Endometrium (tissue), 2 donors: ENCODE results near the gene LMO1.

Source experiments
- FAIRE-seq: peaks from 2 replicates; lab custom pipeline; 2012; peaks lifted over from hg19 to GRCh38; lab: Jason Lieb, UNC
- donor health status: control.
- donor health status: control.

Gene LMO1

GRCh38 chr11:8263109-8263768, 439 bp downstream of the LMO1 start:
- FAIRE-seq, result no peak

DNA sequence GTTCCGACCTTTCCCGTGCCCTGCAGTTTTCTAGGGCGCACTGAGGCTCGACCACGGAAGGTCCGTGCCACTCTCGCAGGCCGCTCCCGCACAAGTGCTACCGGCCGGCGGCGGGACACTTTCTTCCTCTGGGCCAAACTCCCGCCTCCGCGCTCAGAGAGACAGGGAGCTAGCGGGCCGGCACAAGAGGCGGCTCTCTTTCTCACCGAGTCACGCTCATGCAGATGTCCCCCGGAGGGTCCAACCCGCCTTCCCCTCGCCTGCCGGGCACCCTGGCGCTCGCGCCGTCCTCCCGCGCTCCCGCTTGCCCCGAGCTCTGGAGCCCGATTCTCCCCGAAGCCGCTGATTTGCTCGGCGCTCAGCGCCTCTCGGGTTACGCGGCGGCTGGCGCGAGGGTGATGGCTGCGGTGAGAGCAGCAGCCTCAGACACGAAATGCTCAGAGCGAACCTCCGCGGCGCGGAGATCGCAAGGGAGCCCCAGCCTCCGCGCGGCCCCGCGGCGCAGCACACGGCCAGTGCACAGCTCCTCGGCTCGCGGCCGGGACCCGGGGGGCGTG, 1.0 kb downstream of the LMO1 start:
- no peak for FAIRE-seq

GRCh38 chr11:8261921-8262551, 1.6 kb downstream of the LMO1 start:
- FAIRE-seq, result no peak

- FAIRE-seq, result no peak
Measured at GRCh38 chr11:8261291-8261690, 2.4 kb downstream of the LMO1 start.

- no peak for FAIRE-seq
Measured at GRCh38 chr11:8260202-8260966, 3.3 kb downstream of the LMO1 start.

DNA sequence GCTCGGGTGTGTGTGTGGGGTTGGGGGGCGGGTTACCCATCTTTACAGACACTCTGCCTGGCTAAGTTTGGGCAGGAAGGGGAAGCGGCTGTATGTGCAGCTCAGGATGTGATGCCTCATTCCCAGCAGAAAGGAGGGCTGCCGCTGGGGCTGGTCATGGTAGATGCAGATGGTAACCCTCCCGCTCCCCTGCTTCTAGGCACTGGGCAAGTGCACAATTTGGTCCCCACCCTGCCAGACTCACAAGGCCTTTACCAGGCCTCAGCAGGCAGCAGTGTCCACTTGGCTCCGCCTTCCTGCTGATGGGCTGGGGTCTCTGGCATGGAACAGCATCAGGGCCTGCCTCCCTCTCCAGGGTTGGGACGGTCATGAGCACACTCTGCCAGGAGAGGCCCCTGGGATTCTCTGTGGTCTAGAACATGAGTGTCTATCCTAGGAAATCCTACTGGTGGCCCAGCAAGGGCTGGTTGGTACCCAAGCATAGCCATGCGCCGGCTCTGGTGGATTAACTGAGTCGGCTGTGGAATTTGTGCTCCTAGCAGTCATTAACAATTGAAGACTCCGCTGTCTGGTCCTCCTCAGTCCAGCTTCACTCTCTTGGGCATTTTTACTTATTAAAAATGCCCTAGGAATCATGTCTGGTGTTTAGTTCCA, 4.2 kb downstream of the LMO1 start:
- no peak for FAIRE-seq

DNA sequence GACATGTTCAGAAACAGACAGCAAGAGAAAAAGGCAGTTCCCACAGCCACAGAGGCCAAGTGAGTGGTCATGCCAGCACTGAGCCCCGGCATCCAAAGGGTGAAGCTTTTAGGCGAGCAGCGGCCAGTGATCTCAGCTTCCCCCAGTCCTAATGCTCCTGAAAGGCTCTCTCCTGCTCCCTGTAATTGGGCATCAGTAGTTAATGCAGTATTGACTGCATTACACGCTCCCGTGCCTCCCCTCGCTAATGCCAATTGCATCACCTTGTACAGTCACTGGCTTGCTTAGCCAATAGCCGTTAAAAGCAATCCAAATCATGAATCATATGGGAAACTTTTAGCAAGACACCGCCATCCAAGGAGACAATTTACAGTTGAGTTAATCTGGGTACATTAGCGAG, 4.9 kb downstream of the LMO1 start:
- FAIRE-seq, result no peak

- no peak for FAIRE-seq
Measured at GRCh38 chr11:8258289-8258688, 5.4 kb downstream of the LMO1 start.

GRCh38 chr11:8257003-8257664, 6.5 kb downstream of the LMO1 start:
- FAIRE-seq, result no peak

GRCh38 chr11:8256271-8257002, 7.2 kb downstream of the LMO1 start:
- FAIRE-seq, result no peak

DNA sequence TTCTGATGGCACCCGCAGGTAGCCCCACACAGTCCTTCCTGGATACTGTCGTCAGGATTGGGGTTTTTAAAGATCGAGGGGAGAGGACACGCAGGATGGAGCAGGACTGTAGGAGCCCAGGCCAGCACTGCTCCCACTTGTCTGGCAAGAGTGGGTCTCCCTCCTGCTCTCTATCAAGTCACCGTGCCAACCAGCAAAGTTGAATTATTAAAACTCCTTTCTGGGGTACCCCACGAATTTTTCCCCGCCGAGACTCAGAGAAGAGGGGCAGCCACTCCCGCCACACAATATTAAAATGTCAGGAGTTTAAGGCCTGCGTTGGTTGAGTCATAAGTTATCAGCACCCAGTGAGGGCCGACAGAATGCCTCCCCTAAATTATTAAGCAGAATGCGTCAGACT, 10.1 kb downstream of the LMO1 start:
- FAIRE-seq, result no peak

GRCh38 chr11:8252946-8253345, 10.7 kb downstream of the LMO1 start:
- no peak for FAIRE-seq

GRCh38 chr11:8252388-8252787, 11.3 kb downstream of the LMO1 start:
- no peak for FAIRE-seq

DNA sequence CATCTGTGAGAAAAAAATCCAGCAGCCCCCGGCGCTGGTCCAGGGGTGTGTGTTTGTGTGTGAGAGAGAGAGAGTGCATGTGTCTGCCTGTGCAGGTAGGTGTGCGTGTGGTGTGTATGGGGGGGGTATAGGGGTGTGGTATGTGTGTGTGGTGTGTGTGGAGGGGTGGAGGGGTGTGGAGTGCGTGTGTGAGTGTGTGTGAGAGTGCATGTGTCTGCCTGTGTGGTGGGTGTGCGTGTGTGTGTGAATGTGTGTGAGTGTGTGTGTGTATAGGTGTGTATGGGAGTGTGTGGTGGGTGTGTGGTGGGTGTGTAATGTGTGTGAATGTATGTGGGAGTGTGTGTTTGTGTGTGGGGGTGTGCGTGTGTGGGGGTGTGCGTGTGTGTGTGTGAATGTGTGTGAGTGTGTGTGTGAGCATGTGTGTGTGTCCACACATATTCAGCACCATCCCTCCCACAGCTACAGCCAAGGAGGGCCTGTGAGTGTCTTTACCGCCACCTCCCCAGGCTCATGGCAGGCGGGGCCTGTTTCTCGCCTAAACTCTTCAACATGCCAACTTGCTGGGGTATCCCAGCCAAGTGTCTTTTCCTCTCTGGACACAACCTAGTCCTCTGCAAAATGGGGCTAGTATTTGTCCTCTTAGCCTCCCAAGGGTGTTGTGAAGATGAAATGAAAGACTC, 11.9 kb downstream of the LMO1 start:
- FAIRE-seq, result no peak

DNA sequence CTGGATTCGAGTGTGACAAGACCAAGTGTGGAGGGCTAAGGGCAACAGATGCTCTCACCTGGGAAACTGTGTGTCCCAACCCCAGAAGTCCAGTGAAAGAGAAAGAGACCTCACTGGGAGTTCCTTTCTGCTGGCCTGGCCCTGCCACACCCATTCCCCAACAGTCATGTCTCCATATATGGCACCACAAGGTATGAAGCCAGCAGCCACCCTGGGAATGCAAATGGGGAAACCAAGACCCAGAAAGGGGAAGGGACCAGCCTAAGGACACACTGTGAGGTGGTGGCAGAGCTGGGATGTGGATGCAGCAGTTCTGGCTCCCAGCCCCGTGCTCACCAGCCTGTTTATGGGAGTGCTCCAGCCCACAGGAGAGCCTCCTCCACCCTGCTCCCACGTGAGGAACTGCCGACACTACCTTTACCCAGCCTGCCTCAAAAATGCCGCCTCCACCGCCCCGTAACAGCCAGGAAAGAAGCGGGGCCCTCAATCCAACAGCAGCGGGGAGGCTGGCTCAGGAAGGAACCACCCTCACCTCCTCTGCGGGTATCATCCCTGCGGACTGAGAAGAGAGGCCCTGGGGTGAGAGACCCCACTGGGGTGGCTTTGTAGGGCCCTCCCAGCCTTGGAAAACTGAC, 12.6 kb downstream of the LMO1 start:
- FAIRE-seq, result no peak

- no peak for FAIRE-seq
Measured at GRCh38 chr11:8250434-8250833, 13.2 kb downstream of the LMO1 start.

DNA sequence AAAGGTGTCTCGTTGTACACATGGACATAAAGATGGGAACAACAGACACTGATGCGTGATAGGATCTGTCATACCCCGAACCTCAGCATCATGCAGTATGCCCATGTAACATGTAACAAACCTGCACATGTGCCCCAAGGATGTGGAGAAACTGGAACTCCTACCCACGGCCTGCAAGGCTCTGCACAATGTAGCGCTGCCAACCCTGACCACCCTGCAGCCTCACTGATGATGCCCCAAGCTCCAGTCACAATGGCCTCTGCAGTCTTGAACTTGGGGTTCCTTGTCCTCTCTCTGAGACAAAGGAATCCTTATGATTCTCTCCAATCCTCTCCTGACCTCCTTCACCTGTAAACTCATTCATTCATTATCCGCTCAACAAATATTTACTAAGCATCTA, 14.2 kb downstream of the LMO1 start:
- FAIRE-seq, result no peak

DNA sequence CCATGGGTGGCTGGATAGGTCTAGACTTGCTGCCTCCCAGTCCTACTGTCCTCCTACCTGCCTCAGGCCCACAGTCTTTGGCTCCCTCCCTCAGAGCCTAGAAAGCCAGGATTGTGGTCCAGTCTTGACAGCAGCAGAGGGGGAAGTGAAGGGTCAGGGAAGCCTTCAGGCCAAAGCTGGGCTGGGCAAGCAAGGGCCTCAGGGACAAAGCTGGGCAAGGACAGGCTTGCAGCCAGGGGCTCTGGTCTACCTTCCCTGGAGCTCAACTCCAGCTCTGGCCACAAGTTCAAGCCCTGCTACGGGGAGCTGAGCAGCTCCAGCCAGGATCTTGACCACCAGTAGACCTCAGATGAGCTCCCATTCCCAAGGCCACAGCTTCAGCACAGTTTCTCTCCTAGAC, 14.9 kb downstream of the LMO1 start:
- FAIRE-seq, result no peak

DNA sequence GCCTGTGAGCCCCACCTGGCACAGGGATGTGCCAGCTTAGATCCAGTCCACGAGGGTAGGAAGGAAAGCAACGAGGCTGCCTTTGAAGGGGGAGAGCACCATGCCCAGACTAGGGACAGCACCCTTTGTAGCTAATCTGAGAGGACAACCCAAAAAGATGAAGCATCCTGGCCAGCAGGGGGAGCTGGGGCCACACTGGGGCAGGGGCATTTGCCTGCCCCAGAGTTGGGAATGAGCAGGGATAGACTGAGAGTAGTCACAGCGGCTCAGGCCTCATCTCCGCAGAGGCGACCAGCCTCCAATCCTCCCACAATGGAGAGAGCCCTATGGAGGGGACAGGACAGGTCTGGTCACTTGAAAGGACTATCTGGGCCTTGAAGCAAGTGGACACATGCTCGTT, 16.4 kb downstream of the LMO1 start:
- FAIRE-seq, result no peak

DNA sequence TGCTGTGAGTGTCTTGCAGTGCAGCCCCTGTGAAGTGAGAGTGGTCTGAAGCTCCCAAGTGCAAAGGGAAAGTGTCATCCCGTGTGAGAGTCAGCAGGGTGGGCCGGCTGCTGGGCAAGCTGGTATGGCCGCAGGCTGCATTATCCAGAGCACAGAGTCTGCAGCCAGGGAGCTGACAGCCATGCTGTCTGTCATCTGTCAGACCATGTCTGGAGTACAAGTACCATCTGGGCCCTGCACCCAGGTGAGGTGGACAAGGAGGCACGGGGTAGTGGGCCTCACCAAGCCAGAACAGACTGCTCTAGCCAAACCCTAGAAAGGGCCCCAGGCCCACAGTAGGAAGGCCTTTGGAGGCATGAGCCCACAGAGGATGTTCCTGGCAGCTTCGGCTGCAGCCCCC, 20.2 kb downstream of the LMO1 start:
- FAIRE-seq, result no peak
